Lower leg skin (tissue), 4 donors: Measurements from ENCODE around the gene SRD5A2. TPM values are rescaled to one million over a fixed set of nuclear protein-coding genes. Genes with fewer than 3 reads are reported as not detected.

ENCODE experiments used
- DNase-seq, 2 donors: peaks; one replicate each; pipeline ENCODE4 v3.0.0-alpha.2; 2019; ENCODE audit warnings: low spot score in 2 of 2
- H3K4me3 ChIP-seq: fragments of 200-600 bp; sonication (generic); 2 replicates; pipeline ENCODE4 v1.5.1; 2017; ENCODE audit warnings: mild to moderate bottlenecking, low read depth; ENCODE audit not compliant: poor library complexity, severe bottlenecking
- CTCF ChIP-seq, 3 donors: fragments of 450-650 bp; IDR thresholded peaks; one replicate each; pipeline ENCODE4 v1.5.1; 2016; ENCODE audit warnings: antibody characterized with exemption in 3 of 3, mild to moderate bottlenecking in 3 of 3, moderate library complexity in 2 of 3
- POLR2A ChIP-seq, 2 donors: fragments of 450-650 bp; IDR thresholded peaks; one replicate each; pipeline ENCODE4 v1.6.1; 2016 to 2017; ENCODE audit warnings: antibody characterized with exemption in 2 of 2, mild to moderate bottlenecking in 1 of 2, moderate library complexity in 1 of 2
- WGBS, 2 donors: methylation state at CpG; one replicate each; pipeline ENCODE4 v1.1.5; 2018; 5-methylcytosine and 5-hydroxymethylcytosine counted together
- intact Hi-C: fragments of 100-400 bp; cut with DNase I; formaldehyde crosslinking; loops from one replicate; pipeline ENCODE4 v1.15.0; 2023; ENCODE audit warnings: low total_unique reads
- total RNA-seq, 4 donors: library from RNA; depleted of rRNA; stranded (reverse); fragments of >200 nt; gene quantifications; one replicate each; pipeline ENCODE4 v1.1.0, GENCODE V29; 2016

SRD5A2 gene, protein sequence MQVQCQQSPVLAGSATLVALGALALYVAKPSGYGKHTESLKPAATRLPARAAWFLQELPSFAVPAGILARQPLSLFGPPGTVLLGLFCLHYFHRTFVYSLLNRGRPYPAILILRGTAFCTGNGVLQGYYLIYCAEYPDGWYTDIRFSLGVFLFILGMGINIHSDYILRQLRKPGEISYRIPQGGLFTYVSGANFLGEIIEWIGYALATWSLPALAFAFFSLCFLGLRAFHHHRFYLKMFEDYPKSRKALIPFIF
- not detected for total RNA-seq

DNA sequence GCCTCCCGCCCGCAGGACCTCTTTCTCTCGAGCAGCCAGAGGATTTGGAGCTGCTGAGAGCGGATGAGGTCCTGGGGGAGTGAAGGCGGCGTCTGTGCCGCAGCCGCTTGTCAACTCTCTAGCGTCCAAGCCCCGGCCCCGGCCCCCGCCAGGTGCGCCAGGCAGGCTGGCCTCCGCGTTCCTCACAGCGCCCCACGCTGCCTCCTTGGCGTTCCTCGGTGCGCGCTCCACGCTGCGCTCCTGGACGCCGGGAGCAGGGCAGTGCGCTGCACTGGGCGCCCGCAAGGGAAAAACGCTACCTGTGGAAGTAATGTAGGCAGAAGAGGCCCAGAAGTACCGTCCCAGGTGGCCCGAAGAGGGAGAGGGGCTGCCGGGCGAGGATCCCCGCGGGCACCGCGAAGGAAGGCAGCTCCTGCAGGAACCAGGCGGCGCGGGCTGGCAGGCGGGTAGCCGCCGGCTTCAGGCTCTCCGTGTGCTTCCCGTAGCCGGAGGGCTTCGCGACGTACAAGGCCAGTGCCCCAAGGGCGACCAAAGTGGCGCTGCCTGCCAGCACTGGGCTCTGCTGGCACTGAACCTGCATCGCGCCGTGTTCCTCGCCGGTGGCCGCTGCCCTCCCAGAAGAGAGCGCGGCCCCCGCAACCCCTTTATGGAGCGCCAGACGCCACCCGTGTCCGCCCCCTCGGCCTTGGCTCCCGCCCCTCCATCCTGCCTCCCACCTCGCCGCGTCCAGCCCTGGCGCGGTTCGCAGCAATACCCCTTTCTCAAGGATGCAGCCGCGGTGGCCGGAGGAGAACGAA is at the start of gene SRD5A2:
Gene SRD5A2 (minus strand): TSS at position 618 of the 797 bp plus-strand sequence. CDS start 38 bp downstream, at position 580.
- H3K4me3 ChIP-seq, result no peak within 1 kb of the TSS
- intact Hi-C loops, result no loop called here
- peak in 1 of 2 donors; percentile 81 for DNase-seq
- no peak for TF ChIP-seq CTCF (IDR thresholded peaks at IDR 0.05)
- TF ChIP-seq POLR2A (IDR thresholded peaks at IDR 0.05), result no peak
- WGBS, 2 donors, result 2 to 4% methylated on average over 42 to 51 of the region's 76 CpGs

DNA sequence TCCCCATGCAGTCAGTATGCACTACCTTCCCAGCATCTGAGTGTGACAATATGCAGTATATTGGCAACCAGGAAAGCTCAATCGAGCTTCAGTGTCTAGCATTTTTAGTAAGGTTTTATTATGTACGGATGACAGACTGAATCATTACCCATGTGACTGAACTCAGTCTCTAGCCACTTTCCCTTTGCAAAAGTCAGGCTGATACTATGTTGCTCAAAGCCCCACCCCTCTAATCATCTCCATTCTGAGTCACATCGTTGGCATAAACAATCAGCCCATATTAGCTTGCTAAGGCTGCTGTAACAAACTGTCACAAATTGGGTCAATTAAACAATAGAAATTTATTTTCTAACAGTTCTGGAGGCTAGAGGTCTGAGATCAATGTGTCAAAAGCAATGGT is 25.8 kb upstream of the SRD5A2 start:
- 76 to 77% methylated on average over 3 of the region's 3 CpGs for WGBS, 2 donors
- TF ChIP-seq POLR2A (IDR thresholded peaks at IDR 0.05) (no peak), CTCF (IDR thresholded peaks at IDR 0.05) (no peak)
- intact Hi-C loops, result no loop called here
- DNase-seq, result no peak
- H3K4me3 ChIP-seq, result no peak overlapping the region

DNA sequence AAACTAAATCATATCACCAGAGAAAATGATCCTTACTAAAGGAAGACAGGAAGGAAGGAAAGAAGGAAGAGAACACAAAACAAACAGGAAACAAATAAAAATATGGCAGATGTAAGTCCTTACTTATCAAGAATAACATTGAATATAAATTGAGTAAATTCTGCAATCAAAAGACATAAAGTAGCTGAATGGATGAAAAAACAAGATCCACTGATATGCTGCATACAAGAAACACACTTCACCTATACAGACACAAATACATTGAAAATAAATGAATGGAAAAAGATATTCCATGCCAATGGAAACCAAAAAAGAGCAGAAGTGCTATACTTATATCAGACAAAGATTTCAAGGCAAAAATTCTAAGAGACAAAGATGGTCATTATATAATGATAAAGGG is 18.0 kb upstream of the SRD5A2 start:
- intact Hi-C loops, result no loop called here
- TF ChIP-seq POLR2A (IDR thresholded peaks at IDR 0.05), result no peak
- no peak for TF ChIP-seq CTCF (IDR thresholded peaks at IDR 0.05)
- H3K4me3 ChIP-seq, result no peak overlapping the region
- no peak for DNase-seq

DNA sequence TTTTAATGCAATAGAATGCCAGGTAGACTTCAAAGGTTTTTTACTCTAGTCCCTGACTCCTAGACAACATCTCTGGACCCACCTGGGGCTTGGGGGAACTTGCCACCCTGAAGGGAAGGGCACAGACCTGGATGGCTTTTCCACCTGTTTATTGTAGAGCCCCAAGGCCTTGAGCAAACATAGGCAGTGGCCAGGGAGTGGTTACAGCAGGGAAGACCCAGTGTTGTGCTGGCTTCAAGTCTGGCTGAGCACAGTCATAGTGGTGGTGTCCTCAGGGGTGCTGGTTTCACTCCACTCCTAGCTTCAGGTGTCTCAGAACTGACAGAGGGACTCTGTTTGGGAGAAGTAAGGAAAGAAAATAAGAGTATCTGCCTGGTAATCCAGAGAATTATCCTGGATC is 5.5 kb upstream of the SRD5A2 start:
- no peak overlapping the region for H3K4me3 ChIP-seq
- DNase-seq, result no peak
- intact Hi-C loops, result no loop called here
- TF ChIP-seq POLR2A (IDR thresholded peaks at IDR 0.05) (no peak), CTCF (IDR thresholded peaks at IDR 0.05) (no peak)

DNA sequence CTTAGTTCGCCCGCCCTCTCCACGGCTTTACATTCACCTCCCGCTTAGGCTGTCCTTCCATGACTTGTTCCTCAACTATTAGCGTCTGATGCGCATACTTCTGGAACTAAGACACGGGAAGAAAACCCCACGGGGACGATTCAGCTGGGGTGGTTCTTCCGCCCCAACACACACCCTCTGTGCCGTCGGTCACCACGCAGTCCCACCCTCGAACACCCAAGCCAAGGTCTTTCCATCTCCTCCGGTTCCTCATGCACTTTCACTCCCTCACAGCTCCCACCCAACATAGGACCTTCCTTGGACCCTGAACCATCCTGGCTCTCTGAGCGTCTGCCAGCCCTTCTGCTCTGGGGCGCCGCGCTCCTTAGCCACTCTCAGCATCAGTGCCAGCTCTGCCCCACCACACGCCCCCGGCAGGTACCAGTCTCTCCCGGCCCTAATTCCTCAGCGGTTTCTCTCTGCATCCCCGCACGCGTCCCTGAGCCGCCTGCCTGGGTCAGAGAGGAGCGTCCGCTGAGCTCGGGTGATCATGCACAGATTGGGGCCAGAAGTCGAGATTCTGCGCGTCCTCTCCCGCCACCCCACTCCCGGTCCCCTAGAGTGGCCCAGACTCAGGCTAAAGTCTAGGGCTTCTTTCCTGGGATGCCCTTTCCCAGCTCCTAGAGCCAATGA is 522 bp upstream of the SRD5A2 start:
- WGBS, 2 donors, result 45 to 62% methylated on average over 33 to 35 of the region's 35 CpGs
- intact Hi-C loops, result no loop called here
- DNase-seq, result no peak

More for the DNA sequence above, 522 bp upstream of the SRD5A2 start:
- H3K4me3 ChIP-seq, result no peak overlapping the region
- no peak for TF ChIP-seq CTCF (IDR thresholded peaks at IDR 0.05)
- TF ChIP-seq POLR2A (IDR thresholded peaks at IDR 0.05), result no peak
